NCI-H1417 treated with DMSO at 0.1 percent for 48 hours (cell line): Measurements from ENCODE around the gene LIPG.
"Not testable (repeated sequence)": the region's sequence is repeated elsewhere in the genome, so short reads cannot be mapped to it uniquely, and the experiment has no call there.

Experiments used
- DNase-seq: peaks from one replicate; lab custom pipeline; 2025; lab: John Stamatoyannopoulos, UW

The LIPG gene

DNA sequence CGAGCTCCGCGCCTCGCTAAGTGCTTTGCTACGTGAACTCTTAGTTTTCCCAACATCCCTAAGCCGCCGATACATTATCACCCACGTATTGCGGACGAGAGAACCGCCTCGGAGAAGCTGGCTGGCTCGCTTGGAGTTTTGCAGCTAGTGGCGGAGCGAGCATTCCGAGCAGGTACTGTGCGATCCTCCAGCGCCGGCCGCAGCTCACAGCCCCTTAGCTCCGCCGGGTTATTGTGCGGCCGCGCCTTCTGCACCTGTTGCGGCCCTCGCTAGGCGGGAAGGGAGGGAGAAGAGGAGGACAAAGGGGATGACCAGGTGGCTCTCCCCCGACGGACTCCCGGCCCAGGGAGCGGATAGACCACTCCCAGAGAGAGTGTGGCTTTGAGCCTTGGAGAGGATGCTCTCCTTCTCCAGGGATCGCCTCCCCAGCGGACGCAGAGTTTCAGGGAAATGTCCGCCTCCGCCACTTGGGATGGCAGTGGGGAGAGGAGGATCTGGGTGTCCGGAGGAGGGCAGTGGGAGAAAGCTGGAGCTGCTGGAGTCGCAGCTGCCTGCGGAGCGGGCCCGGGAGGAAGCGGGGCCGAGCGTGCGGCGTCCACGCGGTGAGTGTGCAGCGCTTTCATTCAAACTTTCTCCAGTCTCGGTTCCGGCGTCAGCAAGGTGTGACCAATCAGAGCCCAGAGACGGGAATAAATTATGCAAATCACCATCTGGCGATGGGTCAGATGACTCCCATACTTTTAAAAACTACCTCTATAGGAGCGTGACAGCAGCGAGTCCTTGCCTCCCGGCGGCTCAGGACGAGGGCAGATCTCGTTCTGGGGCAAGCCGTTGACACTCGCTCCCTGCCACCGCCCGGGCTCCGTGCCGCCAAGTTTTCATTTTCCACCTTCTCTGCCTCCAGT is at the start of gene LIPG:
Gene LIPG (plus strand): TSS at position 769 of the 905 bp plus-strand sequence. CDS start 252 bp downstream, outside the sequence.
- DNase-seq: peak; percentile 17

DNA sequence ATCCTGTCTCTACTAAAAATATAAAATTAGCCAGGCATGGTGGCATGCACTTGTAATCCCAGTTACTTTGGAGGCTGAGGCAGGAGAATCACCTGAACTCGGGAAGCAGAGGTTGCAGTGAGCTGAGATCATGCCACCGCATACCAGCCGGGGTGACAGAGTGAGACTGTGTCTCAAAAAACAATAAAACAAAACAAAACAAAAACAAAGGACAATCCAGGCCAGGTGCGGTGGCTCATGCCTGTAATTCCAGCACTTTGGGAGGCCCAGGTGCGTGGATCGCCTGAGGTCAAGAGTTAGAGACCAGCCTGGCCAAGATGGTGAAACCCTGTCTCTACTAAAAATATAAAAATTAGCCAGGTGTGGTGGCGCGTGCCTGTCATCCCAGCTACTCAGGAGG is 49.0 kb upstream of the LIPG start:
- DNase-seq: not testable (repeated sequence)

DNA sequence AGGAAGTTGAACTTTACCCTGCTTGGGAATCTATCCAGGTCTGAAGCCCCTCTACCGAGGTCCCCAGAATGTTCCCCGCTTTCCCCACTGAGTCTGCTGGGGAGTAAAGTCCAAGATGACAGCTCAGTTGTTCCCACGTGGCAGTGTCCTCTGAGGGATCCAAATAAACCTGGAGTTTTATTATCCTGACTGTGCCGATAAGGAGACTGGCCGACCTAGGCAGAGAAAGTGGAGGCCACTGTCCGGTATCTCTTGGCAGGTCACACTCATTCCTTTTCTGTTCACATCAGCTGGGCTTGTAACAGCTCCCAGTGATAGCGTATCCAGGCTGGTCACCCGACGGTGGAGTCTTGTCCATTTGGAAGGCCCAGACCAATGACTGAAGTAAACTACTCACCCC is 47.3 kb upstream of the LIPG start:
- no peak for DNase-seq

DNA sequence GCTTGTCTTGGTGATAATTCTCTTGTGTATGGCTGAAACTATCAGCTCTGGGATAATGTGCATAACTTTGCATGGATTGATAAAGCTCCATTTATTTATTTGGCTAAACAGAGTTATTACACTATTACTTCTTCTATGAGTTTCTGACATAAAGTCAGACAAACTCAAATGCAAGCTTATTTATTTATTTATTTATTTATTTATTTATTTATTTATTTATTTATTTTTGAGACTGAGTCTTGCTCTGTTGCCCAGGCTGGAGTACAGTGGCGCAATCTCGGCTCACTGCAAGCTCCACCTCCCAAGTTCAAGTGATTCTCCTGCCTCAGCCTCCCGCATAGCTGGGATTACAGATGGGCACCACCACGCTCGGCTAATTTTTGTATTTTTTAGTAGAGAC is 46.9 kb upstream of the LIPG start:
- DNase-seq: not testable (repeated sequence)

DNA sequence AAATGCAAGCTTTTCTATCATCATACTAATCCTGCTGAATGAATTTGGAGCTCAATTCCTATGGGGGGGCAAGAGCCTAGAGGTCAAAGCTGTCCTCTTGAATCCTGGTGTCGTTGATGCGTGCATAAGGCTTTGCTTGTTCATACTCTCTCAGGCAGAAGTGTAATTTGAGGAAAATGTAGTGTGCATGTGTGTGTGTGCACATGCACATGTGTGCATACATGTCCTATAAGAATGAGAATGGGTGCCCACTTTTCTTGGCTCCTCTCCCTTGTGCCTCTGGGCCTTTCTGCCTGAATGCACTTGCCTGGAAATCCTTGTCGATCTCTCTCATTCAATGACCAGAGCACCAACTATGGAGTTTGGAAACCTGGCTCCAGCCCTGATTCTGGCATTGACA is 46.3 kb upstream of the LIPG start:
- no peak for DNase-seq

DNA sequence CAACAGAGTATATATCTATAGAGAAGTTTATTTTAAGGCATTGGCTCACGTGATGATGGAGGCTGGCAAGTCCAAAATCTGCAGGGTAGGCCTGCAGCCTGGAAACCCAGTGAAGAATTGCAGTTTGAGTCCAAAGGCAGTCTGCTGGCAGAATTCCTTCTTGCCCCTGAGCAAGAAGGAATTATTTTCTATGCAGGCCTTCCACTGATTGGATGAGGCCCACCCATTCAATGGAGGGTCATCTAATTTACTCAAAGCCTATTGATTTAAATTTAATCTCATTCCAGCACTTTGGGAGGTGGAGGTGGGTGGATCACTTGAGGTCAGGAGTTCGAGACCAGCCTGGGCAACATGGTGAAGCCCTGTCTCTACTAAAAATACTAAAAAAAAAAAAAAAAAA is 44.4 kb upstream of the LIPG start:
- DNase-seq: no peak

DNA sequence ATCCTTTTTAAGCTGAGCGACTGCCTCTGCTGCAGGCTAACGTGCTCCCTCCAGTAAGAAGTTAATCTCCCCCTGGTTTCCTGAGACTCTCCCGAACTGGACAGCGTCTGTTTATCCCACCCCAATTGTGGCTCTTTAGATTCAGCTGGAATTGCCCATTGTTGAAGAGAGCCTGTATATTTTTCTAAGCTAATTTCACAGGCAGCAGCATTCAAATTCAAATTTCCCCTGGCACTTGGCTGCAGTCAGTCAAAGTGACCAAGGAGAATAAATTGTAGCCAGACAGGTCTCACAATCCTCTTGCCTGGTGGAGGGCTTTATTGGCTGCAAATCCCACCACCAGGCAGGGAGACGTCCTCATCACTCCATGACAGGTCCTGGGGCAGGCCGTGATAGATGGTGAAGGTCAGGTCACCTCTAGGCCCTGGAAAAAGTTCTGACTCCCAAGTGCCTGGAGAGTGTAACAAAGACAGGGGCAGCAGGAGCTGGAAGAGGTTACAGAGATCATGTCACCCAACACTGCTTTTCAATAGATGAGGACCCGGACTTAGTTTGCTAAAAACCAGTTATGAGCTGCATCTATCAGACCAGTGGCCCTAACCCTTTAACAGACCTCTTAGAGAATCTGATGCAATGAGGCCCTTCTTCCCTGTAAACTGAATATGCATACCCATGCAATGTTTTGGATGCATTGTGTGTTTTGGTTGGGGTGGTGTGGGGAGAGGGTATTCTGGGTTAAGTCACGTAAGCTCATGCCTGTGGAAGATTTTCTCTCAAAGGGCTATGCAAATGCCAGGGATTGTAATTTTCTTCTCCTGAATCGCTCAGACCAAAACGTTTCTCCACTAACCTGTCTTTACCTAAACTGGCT is 42.5 kb upstream of the LIPG start:
- DNase-seq: no peak

DNA sequence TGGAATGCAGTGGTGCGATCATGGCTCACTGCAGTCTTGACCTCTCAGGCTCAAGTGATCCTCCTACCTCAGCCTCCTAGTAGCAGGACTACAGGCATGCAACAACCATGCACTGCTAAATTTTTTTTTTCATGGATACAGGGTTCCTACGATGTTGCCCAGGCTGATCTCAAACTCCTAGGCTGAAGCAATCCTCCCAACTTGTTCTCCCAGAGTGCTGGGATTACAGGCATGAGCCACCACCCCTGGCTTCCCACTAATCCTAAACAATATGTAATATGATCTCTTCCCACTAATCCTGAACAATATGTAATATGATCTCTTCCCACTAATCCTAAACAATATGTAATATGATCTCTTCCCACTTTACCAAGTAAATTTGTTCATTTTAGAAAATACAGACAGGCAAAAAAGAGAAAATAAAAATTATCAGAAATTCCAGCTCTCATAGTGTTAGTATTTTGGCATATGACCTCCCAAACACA is 41.2 kb upstream of the LIPG start:
- no peak for DNase-seq

DNA sequence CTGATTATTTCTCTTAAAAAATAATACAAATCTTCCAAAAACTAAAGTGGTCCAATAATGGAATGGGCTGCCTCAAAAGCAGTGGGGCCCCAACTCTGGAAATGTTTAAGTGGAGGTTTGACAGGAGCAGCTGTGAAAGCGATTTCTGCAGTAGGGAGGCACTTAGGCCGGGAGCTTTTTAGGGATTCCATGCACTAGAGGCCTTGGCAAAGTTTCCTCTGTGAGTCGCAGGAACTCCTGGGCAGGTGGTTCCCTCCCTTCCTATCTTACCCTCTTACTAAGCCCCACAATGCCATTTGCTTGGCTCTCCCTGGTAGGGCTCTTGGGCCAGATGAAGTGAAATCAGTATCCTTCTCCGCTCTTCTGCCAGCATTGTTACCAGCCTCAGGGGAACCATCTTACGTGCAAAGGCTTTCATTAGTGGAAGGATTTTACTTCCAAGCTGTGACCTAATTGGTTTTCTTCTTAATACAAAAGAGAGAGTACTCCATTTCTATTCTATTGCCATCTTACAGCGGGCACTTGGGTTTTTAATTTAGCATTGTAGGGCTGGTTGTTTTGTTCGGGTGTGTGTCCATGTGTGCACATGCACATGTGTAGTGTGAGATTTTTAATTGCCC is 40.5 kb upstream of the LIPG start:
- no peak for DNase-seq

DNA sequence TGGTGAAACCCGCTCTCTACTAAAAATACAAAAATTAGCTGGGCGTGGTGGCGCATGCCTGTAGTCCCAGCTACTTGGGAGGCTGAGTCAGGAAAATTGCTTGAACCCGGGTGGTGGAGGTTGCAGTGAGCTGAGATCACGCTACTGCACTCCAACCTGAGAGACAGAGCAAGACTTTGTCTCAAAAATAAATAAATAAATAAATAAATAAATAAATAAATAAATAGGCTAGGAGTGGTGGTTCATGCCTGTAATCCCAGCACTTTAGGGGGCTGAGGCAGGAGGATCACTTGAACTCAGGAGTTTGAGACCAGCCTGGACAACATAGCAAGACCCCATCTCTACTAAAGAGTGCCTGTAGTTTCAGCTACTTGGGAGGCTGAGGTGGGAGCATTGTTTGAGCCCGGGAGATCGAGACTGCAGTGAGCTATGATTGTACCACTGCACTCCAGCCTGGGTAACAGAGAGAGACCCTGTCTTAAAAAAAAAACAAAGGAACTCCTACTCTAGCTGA is 38.2 kb upstream of the LIPG start:
- not testable (repeated sequence) for DNase-seq

DNA sequence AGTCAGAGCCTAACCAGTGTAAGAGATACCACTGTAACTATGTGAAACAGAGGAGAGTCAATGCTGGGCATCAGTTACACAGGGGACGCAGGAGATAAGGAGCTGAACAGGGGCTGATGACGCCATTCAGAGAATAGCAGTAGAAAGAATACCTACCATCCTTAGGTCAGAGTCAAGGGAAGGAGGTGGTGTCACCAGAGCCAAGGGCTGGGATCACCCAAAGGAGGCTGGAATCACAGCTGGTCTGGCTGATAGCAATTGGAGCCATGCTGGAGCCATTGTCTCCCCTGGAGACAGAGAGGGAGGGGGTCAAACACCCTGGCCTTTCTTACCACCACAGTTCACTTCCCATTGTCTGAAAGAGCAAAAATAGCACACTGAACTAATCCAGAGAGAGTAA is 37.5 kb upstream of the LIPG start:
- DNase-seq: no peak

DNA sequence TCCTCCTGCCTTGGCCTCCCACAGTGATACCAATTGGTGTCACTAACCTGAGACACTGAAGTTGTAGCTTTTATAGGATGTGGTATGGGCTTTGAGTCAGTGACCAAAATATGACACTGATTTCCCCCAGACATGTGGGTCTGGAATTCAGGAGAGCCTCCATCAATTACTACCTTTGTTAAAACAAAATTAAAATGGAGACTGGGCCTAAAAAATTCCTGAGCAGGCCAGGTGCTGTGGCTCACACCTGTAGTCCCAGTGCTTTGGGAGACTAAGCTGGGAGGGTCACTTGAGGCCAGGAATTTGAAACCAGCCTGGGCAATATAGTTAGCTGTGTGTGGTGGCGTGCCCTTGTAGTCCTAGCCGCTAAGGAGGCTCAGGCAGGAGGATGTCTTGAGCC is 36.9 kb upstream of the LIPG start:
- no peak for DNase-seq

DNA sequence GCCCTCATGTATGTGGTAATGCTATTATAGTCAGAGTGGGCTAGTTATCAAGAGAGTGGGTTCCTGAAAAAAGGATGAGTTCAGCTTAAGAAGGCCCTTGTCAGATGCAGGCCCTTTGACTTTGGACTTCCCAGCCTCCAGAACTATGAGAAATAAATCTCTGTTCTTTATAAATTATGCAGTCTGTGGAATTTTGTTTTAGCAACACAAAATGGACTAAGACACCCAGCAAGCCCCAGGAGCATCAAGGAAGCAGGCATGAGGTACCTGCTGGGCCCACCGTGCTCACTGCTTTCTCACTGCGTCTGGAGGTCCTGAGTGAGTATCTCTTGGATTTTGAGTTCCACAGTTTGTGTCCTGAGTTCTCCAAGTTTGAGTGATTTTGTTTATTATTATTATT is 35.9 kb upstream of the LIPG start:
- no peak for DNase-seq

DNA sequence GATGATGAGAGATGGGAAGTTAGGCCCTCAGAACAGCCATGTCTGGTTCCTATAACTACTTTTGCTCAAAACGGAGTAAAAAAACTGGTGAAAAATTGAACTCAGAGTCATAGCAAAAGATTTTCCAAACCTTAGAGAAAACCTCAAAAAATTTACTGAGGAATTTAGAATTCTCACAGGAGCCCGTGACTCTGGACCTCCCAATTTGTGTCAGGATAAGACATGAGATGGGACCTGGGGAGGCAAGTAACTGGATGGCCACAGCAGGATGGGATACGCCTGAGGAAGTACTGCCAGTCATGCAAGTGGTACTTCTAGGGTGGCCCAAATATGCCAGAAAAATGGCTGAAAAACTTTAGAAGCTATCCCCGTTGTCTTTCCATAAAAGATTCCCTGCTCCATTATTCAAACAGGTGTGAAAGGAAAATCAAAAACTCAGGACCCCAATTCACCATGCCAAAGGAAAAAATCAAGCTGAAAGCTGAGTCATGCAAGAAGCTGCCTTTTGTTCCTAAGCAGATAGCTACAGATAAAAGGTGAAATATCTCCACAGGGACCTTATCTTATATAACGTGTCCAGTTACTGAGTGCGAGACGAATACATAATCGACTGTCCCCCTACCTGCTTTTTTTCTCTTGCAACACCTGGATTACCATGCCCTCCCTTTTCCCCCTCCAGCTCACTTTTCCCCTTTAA is 34.1 kb upstream of the LIPG start:
- no peak for DNase-seq

DNA sequence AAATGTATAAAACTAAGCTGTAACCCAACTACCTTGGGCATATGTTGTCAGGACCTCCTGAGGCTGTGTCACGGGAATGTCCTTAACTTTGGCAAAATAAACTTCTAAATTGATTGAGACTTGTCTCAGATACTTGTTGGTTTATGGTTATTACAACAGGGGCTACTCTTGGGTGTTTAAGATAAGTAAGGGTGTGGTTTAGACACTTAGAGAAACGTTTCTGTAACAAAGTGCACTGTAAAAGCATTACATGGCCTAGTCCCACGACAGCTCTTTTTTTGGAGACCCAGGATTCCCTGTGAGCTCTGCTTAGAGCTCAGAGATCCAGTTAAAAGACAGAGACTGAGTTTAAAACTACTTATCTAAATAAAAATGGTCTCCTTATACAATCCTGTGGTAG is 32.3 kb upstream of the LIPG start:
- no peak for DNase-seq

DNA sequence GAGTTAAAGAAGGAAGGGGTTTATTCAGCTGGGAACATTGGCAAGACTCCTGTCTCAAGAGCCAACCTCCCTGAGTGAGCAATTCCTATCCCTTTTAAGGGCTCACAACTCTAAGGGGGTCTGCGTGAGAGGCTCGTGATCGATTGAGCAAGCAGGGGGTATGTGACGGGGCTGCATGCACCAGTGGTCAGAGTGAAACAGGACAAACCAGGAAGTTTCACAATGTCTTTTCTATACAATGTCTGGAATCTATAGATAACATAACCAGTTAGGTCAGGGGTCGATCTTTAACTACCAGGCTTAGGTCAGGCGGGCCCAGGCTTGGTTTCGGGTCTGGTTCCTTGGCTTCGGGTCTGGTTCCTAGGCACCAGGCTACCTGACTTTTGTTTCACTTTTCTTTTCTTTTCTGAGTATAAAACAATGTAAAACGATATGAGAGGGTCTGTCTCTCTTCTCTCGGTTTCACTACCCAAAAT is 30.1 kb upstream of the LIPG start:
- DNase-seq: no peak

DNA sequence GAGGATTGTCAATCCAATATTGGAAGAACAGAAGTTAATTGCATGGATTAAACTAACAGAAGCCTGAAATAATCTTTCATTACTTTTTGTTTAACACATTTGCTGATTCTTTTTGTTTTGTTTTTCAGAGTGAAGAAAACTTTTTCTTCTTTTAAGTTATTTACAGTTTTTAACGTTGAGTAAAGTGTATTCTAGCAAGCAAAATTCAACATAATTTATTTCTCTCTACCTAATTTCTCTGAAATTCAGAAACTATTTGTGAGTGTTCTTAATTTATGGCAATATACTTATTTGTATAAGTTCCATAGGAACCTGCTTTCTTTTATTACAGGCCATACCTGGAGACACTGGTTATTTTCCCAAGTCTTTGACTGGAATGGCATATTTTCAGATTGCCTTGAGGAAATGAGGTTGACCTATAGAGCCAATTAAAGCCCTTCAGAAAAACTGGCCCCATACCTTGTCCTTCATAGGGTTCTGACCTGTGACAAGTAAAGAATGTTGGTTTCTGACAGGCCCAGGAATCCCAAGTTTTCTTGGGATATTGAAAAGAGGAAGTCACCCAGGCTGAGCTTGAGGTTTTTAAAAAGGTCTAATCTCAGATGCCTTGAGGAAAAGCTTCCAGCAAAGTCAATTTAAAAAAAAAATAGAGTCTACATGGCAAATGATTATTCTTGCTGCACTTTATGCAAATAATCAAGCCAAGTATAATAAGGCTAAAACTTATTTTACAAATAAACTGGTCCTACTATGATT is 26.8 kb upstream of the LIPG start:
- no peak for DNase-seq

DNA sequence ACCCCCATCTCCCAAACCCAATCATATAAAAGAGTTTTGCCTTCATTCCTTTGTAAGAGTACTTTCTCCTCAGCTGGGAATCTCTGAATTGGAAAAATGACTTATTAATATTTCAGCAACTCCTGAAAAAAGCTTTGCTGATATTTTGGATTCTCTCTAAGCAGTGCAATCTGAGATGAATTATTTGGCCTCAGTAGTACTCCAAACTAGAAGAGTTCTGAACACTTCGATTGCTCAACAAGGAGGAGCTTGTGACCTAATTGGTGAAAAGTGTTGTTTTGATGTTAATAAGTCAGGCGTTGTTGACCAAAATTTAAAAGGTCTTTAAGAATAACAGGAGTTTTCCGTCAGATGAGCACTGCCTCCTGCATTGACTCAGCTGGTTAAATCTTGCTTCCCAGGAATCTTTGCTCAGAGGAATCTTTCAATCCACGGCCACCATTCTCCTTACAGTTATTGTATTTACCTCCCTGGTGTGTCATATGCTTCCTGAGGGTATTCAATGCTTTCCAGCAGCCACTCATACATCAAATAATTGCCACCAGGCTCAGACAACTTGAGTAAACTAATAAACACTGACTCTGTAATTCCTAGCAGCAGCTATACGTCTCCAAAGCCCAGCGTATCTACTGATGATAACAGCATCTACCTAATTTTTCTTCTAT is 24.5 kb upstream of the LIPG start:
- peak; percentile 22 for DNase-seq

DNA sequence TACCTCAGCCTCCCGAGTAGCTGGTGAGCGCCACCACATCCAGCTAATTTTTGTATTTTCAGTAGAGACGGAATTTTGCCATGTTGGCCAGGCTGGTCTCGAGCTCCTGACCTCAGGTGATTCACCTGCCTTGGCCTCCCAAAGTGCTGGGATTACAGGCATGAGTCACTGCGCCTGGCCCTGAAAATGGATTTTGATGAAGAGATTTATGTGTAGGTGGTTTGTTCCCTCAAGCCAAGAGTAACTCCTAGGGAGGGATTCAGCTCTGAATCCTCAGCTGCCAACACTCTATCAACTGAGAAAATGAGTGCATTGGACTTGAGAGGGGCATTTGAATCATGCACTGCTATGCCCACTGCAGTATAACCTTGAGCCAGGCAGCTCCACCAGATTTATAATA is 17.5 kb upstream of the LIPG start:
- no peak for DNase-seq

DNA sequence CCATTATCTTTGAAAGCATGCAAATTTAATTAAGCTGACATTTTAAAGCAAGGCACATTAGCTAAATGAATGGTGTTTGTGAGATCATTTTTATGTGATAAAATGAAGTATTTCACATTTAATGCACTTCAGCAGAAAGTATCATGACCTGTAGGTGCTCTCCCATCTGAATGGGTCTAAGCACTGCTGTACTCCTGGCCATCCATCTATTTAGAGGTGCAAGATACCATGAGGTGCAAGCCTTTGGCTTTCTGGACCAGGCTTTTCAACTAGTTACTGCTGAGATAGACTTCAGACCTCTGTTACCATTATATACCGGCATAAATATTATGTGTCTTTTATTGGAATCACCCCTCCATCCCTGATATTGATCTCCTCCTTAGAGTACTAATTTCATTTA is 15.6 kb upstream of the LIPG start:
- no peak for DNase-seq
